Gastrocnemius medialis (tissue), 4 donors: ENCODE data around the gene MCL1.

Source experiments
- POLR2A ChIP-seq, 2 donors: fragments of 450-650 bp; IDR thresholded peaks; one replicate each; pipeline ENCODE4 v1.6.1; 2017; ENCODE audit warnings: antibody characterized with exemption in 2 of 2, mild to moderate bottlenecking in 2 of 2, moderate library complexity in 2 of 2
- TF ChIP-seq, protein P1 (sequence below), 5 experiments: fragments of 450-650 bp in 3 of 5; fragments of 200-600 bp in 2 of 5; sonication (generic) in 2 of 5; IDR thresholded peaks in 4 of 5; conservative IDR thresholded peaks in 1 of 5; 1 replicate in 4 of 5; 2 replicates in 1 of 5; pipeline ENCODE4 v1.5.1; 2016 to 2019; ENCODE audit warnings: antibody characterized with exemption in 5 of 5, mild to moderate bottlenecking in 3 of 5, moderate library complexity in 3 of 5

DNA sequence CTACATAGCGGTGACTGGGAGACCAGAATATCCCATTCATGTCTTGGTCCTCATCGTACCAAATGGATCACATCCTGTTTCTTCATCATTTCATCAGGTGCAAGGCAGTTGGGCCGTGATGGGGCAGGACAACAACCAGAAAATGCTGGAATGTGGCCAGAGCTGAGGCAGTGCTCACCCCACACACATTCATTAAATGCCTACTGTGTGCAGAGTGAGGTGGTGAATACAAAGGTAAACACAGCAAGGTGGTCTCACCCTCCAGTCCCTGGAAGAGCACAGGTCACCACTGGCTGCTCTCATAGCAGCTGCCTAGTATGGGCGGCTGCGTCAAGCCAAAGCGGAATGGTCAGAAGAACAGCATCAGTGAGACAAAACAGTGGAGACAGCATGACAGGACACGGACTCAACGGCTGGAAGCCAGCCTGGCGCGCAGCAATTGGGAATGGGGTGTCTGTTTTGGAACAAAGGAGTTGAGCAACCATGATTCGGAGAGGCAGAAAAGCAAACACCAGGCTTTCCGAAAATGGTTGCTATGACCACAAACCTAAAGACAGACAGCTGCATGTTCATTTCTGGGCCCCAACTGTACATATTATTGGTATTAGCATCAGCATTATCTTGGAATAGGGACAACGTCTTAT, 35.8 kb downstream of the MCL1 start:
- TF ChIP-seq POLR2A (IDR thresholded peaks at IDR 0.05): no peak
- TF ChIP-seq, protein P1, sequence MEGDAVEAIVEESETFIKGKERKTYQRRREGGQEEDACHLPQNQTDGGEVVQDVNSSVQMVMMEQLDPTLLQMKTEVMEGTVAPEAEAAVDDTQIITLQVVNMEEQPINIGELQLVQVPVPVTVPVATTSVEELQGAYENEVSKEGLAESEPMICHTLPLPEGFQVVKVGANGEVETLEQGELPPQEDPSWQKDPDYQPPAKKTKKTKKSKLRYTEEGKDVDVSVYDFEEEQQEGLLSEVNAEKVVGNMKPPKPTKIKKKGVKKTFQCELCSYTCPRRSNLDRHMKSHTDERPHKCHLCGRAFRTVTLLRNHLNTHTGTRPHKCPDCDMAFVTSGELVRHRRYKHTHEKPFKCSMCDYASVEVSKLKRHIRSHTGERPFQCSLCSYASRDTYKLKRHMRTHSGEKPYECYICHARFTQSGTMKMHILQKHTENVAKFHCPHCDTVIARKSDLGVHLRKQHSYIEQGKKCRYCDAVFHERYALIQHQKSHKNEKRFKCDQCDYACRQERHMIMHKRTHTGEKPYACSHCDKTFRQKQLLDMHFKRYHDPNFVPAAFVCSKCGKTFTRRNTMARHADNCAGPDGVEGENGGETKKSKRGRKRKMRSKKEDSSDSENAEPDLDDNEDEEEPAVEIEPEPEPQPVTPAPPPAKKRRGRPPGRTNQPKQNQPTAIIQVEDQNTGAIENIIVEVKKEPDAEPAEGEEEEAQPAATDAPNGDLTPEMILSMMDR (IDR thresholded peaks at IDR 0.05 in 4 of 5, conservative IDR thresholded peaks at IDR 0.05 in 1 of 5): no peak
